Activated CD4-positive, alpha-beta T cell treated with anti-CD3 and anti-CD28 coated beads, Interleukin-2, amount 10 ng/mL, durations not matched to agents 24 days and 14 days (primary cell): ENCODE results near the gene ASCC3. TPM values are rescaled to one million over a fixed set of nuclear protein-coding genes. Genes with fewer than 3 reads are reported as not detected.

Experiments used
- DNase-seq: peaks from one replicate; pipeline ENCODE4 v3.0.0; 2022
- H3K27ac Mint-ChIP-seq: one replicate; pipeline ENCODE4 v1.8.0; 2022; ENCODE audit warnings: mild to moderate bottlenecking, mixed read lengths
- H3K27me3 Mint-ChIP-seq: one replicate; pipeline ENCODE4 v1.8.0; 2022; ENCODE audit warnings: mixed read lengths
- H3K36me3 Mint-ChIP-seq: one replicate; pipeline ENCODE4 v1.8.0; 2022; ENCODE audit warnings: low read depth, mild to moderate bottlenecking, mixed read lengths
- H3K4me1 Mint-ChIP-seq: one replicate; pipeline ENCODE4 v1.8.0; 2021; ENCODE audit warnings: mixed read lengths
- H3K4me3 Mint-ChIP-seq: one replicate; pipeline ENCODE4 v1.8.0; 2022; ENCODE audit warnings: mild to moderate bottlenecking, moderate library complexity, mixed read lengths
- H3K9me3 Mint-ChIP-seq: one replicate; pipeline ENCODE4 v1.8.0; 2021; ENCODE audit warnings: mixed read lengths
- intact Hi-C: fragments of 100-400 bp; cut with micrococcal nuclease; formaldehyde crosslinking; loops from one replicate; pipeline ENCODE4 v1.15.1; 2023
- total RNA-seq: library from RNA; stranded (reverse); gene quantifications from 2 replicates; pipeline ENCODE4 v1.2.3, GENCODE V29; 2022

ASCC3 gene
- total RNA-seq, 1 donor from 2014 or later: 68.9 TPM

DNA sequence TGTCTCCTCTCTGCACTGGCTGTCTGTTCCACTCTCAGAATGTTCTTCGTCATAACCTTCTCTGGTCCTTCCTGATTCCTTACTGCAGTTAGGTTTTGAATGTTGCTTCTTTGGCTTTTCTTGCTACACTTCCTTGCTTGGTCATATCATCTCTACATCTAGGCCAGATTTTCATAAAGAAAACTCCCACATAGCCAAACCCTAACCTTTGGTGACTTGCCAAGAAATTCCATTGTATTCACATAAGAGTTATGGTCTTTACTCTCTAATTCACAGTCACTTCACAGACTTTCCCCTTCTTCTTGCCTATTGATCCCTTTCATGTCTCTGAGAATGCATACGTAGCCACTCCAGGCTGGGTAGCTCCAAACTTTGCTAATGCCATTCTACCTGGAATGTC lies 374.5 kb downstream of the ASCC3 start:
- Mint-ChIP-seq H3K4me1 (no peaks in the 10 kb centered on the region), H3K36me3 (peaks cover 17% of the 10 kb centered on the region), H3K9me3 (no peaks in the 10 kb centered on the region), H3K27me3 (no peaks in the 10 kb centered on the region), H3K27ac (no peak overlapping the region), H3K4me3 (no peak overlapping the region)
- no peak for DNase-seq
- intact Hi-C loops: no loop called here

DNA sequence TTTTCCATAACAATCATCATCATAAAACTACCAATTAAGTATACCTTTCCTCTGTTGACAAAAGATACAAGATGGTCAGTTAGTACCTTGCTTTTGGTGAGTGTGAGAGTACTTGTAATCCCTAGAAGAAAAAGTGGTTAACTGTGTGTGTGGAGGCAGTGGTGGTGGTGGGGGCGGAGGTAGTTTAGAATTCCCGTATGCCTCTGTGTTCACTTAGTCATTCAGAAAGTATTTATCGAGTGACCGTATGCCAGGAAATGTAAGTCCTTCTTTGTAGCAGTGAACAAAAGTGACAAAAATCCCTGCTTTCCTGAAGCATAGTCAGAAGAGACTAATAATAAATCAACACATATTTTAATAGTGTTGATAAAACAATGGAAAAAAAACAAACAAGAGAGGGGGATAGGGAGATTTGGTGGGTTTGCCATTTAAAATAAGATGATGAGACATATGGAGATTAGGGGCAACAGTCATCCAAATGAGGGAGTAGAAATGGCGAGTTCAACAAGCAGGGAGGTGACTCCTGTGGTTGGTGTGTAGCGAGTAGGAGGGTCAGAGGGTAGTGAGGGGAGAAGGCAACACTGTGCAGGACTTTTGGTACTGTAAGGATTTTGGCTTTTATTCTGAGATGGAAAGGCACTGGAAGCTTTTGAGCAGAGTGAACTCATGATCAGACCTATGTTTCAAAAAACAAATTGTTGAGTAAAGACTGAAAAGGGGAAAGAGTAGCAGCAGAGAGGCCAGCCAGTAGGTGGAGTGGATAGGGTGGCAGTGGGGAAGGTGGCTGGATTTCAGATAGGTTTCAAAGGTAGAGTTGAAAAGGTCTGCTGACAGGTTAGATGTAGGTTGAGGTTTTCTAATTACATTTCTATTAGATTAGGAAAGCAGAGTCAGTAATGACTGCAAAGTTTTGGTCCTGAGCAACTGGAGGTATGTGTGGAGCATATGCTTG lies 376.1 kb downstream of the ASCC3 start:
- Mint-ChIP-seq H3K27ac (no peak overlapping the region), H3K36me3 (peaks cover 8% of the 10 kb centered on the region), H3K27me3 (no peaks in the 10 kb centered on the region), H3K9me3 (no peaks in the 10 kb centered on the region), H3K4me1 (no peaks in the 10 kb centered on the region), H3K4me3 (no peak overlapping the region)
- intact Hi-C loops: no loop called here
- DNase-seq: no peak

DNA sequence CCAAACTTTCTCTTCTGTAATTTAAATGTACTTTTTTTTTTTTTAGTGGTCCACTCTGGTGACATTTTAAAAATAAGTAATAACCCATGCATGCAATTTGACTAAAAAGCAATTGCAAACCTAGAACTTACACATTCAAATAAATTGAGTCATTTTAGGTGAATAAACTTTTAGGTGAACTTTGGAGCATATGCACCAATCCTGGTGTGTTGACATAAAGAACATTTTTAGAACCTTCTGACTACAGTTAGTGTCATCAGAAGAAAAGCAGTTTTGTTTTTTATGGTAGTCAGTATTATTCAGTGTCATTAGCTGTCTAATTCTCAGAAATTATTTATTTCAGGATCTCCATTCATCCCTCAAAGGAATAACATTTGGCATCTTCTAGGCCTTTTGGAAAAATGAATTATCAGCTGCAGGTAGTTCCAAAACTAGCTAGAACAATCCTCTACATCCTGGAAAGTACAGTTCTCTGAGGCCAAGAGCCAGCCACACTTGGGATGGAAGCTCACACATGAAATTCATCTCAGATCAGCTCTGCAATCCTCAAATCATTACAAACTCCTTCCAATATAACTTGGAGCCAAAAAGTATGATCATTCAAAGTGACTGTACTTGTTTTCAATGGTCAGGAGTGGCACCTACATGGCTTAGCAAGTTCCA lies 378.0 kb downstream of the ASCC3 start:
- no peaks in the 10 kb centered on the region for H3K36me3 Mint-ChIP-seq
- peaks cover 3% of the 10 kb centered on the region for H3K27me3 Mint-ChIP-seq
- H3K4me1 Mint-ChIP-seq: no peaks in the 10 kb centered on the region
- H3K27ac Mint-ChIP-seq: no peak overlapping the region
- no peaks in the 10 kb centered on the region for H3K9me3 Mint-ChIP-seq
- no peak overlapping the region for H3K4me3 Mint-ChIP-seq
- intact Hi-C loops: no loop called here
- no peak for DNase-seq

DNA sequence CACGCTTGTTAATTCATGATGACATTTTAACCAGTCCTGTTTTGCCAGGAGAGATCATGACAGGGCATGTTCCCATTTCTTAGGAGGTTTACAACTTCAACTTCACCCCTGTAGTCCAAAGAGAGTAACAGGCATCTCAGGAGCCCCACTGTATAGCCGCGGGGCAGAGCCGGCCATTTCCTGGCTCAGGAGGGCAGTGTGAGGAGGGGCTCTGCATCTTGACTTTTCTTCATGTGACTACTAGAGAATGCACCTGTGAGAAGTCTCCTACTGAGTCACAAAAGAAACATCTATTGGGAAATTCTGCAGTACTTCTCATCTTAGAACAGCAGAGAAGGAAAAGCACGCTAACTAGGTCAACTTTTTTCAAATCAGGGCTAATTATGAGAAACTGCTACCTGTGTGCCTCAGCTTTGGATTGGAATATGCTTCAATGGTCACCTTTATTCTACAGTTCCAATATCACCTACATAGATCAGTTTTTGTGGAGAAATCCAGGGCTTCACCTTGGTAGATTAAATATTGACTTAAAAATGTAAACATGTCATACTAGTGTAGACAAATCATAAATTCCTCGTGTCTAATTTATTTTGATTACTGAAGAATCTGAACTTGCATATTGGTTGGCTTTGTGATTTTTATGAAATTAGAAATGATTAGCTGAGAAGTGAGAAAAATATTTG lies 387.8 kb downstream of the ASCC3 start:
- no peak for DNase-seq
- no peak overlapping the region for H3K4me3 Mint-ChIP-seq
- intact Hi-C loops: no loop called here
- H3K36me3 Mint-ChIP-seq: no peaks in the 10 kb centered on the region
- no peak overlapping the region for H3K27ac Mint-ChIP-seq
- no peaks in the 10 kb centered on the region for H3K4me1 Mint-ChIP-seq
- H3K27me3 Mint-ChIP-seq: peaks cover 31% of the 10 kb centered on the region
- peaks cover 9% of the 10 kb centered on the region for H3K9me3 Mint-ChIP-seq

DNA sequence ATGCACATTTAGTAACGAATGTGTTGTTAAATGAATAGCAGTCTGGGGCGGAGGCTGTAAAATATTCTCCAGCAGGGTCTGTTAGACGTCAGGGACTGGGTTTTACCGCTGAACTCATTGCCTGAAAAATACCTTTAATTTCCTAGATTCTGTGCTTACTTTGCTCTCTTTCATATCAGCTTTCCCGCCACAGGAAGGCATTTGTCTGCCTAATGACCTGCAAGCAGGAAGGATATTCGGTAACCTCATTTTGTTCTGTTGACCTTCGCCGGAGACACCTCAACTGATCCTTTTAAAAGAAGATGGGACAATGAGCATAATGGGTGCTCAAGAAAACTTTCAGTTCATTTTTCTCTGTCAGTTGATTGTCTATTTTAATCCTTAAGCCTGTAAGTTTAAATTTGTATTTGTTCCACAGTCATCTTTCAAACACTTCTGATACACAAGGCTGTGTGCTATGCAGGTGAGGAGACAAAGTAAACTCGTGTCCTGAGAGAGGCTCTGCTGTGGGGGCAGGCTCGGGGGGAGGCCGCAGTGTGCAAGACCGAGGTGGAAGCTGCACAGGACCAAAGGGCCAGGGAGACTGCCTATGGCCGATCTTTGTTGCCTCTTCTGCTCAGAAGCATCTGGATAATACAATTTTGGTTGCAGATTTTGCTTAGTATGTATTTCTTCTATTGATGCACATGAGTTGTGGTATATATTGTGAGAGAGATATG lies 389.0 kb downstream of the ASCC3 start:
- Mint-ChIP-seq H3K9me3 (peaks cover 9% of the 10 kb centered on the region), H3K4me3 (no peak overlapping the region), H3K36me3 (no peaks in the 10 kb centered on the region), H3K4me1 (no peaks in the 10 kb centered on the region), H3K27me3 (peaks cover 33% of the 10 kb centered on the region), H3K27ac (no peak overlapping the region)
- intact Hi-C loops: no loop called here
- DNase-seq: no peak

DNA sequence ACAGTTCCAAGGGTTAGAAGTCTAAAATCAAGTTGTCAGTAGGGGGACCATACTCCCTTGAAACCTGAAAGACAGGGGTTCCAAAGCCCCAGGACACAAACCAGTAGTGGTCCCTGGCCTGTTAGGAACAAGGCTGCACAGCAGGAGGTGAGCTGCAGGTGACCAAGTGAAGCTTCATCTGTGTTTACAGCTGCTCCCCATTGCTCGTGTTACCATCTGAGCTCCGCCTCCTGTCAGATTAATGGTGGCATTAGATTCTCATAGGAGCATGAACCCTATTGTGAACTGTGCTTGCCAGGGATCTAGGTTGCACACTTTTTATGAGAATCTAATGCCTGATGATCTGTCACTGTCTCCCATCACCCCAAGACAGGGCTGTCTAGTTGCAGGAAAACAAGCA lies 391.1 kb downstream of the ASCC3 start:
- DNase-seq: no peak
- Mint-ChIP-seq H3K9me3 (peaks cover 5% of the 10 kb centered on the region), H3K4me1 (no peaks in the 10 kb centered on the region), H3K4me3 (no peak overlapping the region), H3K27me3 (peaks cover 35% of the 10 kb centered on the region), H3K27ac (no peak overlapping the region), H3K36me3 (no peaks in the 10 kb centered on the region)
- intact Hi-C loops: no loop called here

DNA sequence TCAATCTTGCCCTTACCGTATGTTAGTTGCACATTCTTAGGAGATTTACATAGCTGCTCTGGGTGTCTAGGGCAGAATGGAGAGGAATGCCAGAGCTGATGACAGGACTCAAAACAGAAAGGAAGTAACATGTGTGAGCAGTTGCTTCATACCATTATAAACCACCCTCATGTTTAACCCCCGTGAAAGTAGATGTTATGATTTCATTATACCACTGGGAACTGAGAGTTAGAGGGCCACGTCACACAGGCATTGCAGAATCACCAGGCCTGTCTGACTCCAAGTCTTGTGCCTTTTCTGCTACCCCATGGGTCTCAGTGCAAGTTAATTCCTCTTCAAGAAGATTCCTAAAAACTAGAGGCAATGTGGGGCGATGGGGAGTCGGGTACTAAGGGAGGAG lies 392.9 kb downstream of the ASCC3 start:
- no peak overlapping the region for H3K27ac Mint-ChIP-seq
- H3K36me3 Mint-ChIP-seq: no peaks in the 10 kb centered on the region
- peaks cover 32% of the 10 kb centered on the region for H3K27me3 Mint-ChIP-seq
- peaks cover 6% of the 10 kb centered on the region for H3K4me1 Mint-ChIP-seq
- H3K4me3 Mint-ChIP-seq: no peak overlapping the region
- intact Hi-C loops: no loop called here
- DNase-seq: no peak
- no peaks in the 10 kb centered on the region for H3K9me3 Mint-ChIP-seq

DNA sequence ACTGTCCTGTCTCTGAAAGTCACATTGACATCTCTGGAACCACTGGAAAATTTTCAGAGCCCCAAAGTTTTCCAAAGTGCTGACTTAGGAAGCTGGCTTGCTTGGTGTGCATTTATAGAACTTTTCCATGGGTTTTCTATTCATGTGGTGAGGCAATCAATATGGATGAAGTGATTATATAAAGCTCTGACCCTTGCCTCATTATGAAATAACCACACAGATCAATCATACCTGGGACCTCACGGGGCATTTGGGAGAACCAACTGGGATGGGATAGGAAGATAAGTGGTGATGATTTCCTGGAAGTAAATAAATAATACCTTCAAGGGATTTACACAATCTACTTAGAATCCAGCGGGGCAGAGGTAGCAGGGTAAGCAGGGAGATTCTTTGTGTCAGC lies 393.5 kb downstream of the ASCC3 start:
- no peak for DNase-seq
- no peak overlapping the region for H3K4me3 Mint-ChIP-seq
- no peaks in the 10 kb centered on the region for H3K9me3 Mint-ChIP-seq
- H3K4me1 Mint-ChIP-seq: peaks cover 6% of the 10 kb centered on the region
- H3K27ac Mint-ChIP-seq: no peak overlapping the region
- H3K36me3 Mint-ChIP-seq: no peaks in the 10 kb centered on the region
- peaks cover 28% of the 10 kb centered on the region for H3K27me3 Mint-ChIP-seq
- intact Hi-C loops: no loop called here

- Mint-ChIP-seq H3K4me1 (peaks cover 6% of the 10 kb centered on the region), H3K9me3 (no peaks in the 10 kb centered on the region), H3K27ac (no peak overlapping the region), H3K36me3 (no peaks in the 10 kb centered on the region), H3K4me3 (no peak overlapping the region), H3K27me3 (peaks cover 22% of the 10 kb centered on the region)
- intact Hi-C loops: no loop called here
- no peak for DNase-seq
Observed at GRCh38 chr6:100485268-100485667, 395.9 kb downstream of the ASCC3 start.

GRCh38 chr6:100484474-100484873 lies 396.7 kb downstream of the ASCC3 start:
- H3K27me3 Mint-ChIP-seq: peaks cover 19% of the 10 kb centered on the region
- no peak for DNase-seq
- H3K36me3 Mint-ChIP-seq: no peaks in the 10 kb centered on the region
- H3K9me3 Mint-ChIP-seq: no peaks in the 10 kb centered on the region
- no peak overlapping the region for H3K27ac Mint-ChIP-seq
- no peak overlapping the region for H3K4me3 Mint-ChIP-seq
- intact Hi-C loops: no loop called here
- H3K4me1 Mint-ChIP-seq: peaks cover 6% of the 10 kb centered on the region

GRCh38 chr6:100482698-100483097 lies 398.4 kb downstream of the ASCC3 start:
- Mint-ChIP-seq H3K9me3 (no peaks in the 10 kb centered on the region), H3K36me3 (no peaks in the 10 kb centered on the region), H3K27ac (no peak overlapping the region), H3K27me3 (peaks cover 13% of the 10 kb centered on the region), H3K4me3 (no peak overlapping the region), H3K4me1 (peaks cover 6% of the 10 kb centered on the region)
- DNase-seq: no peak
- intact Hi-C loops: no loop called here

- H3K27ac Mint-ChIP-seq: no peak overlapping the region
- peaks cover 20% of the 10 kb centered on the region for H3K27me3 Mint-ChIP-seq
- H3K36me3 Mint-ChIP-seq: no peaks in the 10 kb centered on the region
- H3K4me3 Mint-ChIP-seq: no peak overlapping the region
- peaks cover 3% of the 10 kb centered on the region for H3K4me1 Mint-ChIP-seq
- DNase-seq: peak; percentile 70
- intact Hi-C loops: loop anchor here (1.0 to 10.0 kb wide), 6 partner anchors 183 to 612 kb away; no protein-coding TSS in a partner anchor
- no peaks in the 10 kb centered on the region for H3K9me3 Mint-ChIP-seq
Observed at GRCh38 chr6:100479179-100480035, 401.7 kb downstream of the ASCC3 start.
